ENCODE results near the gene XNDC1N. TPM values are rescaled to one million over a fixed set of nuclear protein-coding genes. Genes with fewer than 3 reads are reported as not detected.

The XNDC1N gene, protein sequence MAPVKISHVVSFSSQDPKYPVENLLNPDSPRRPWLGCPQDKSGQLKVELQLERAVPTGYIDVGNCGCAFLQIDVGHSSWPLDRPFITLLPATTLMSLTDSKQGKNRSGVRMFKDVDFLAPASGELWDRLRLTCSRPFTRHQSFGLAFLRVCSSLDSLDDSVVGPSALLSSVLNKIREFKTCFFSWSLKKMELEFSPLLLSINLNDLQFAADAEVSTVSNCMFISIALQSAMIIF
- polyA plus RNA-seq (2012; ENCODE audit: missing spikeins), result 8.3 TPM

- DNase-seq (ENCODE audit: insufficient read length) (peak; percentile 56), FAIRE-seq (no peak)
- no peak for TF ChIP-seq POLR2AphosphoS5 (IDR thresholded peaks at IDR 0.05; ENCODE audit: low read depth, low read length)
- peak; percentile 50; the same call in 1 of the 2 replicates for TF ChIP-seq TAF1 (IDR thresholded peaks at IDR 0.05; ENCODE audit: borderline replicate concordance, low read depth, low read length)
- peak; percentile 77; the same call in 1 of the 2 replicates for TF ChIP-seq POLR2A (IDR thresholded peaks at IDR 0.05; ENCODE audit: low read depth, low read length)
Observed at GRCh38 chr11:71927820-71928736, at the start of gene XNDC1N. Gene XNDC1N, minus strand, starts transcription at chr11:71928594. Its CDS starts 5,241 bp downstream, at chr11:71923353.

DNA sequence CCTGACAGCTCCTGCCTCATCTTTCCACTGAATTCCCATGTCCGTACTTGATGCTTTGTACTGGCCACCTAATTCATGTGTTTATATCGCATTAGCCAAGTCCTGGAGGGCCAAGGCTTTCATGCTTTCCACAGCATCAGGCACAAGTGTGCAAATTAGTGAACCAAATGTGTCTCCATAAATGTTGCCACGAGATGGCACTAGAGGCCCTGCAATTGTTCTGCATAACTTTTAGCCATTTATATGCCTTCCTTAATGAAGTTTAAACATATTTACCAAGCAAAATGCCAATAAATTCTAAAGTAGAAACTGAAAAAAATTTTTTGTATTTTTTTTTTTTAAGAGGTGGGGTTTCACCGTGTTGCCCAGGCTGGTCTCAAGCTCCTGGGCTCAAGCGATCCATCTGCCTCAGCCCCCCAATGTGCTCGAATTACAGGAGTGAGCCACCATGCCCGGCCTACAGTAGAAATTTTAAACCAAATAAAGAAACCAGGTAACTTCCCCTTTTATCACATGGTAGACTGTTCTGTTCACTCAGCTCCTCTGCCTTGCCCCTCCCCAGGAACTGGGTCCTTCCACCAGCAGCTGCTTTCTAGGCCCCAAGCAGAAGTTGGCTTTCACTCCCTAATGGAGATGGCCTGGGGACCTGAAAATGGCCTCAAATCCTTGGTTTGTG lies 49.5 kb upstream of the XNDC1N start:
- DNase-seq (ENCODE audit: insufficient read length) (no peak), FAIRE-seq (peak; percentile 90)

GRCh38 chr11:71977090-71977489 lies 48.7 kb upstream of the XNDC1N start:
- no peak for TF ChIP-seq POLR2A (IDR thresholded peaks at IDR 0.05; ENCODE audit: low read depth, low read length)
- TF ChIP-seq POLR2AphosphoS5 (IDR thresholded peaks at IDR 0.05; ENCODE audit: low read depth, low read length), result no peak
- peak; percentile 21 for FAIRE-seq
- no peak for DNase-seq (ENCODE audit: insufficient read length)

More for the DNA sequence above, 49.5 kb upstream of the XNDC1N start:
- TF ChIP-seq POLR2A (IDR thresholded peaks at IDR 0.05; ENCODE audit: low read depth, low read length), result no peak
- TF ChIP-seq POLR2AphosphoS5 (IDR thresholded peaks at IDR 0.05; ENCODE audit: low read depth, low read length), result no peak
- TF ChIP-seq TAF1 (IDR thresholded peaks at IDR 0.05; ENCODE audit: borderline replicate concordance, low read depth, low read length), result no peak

DNA sequence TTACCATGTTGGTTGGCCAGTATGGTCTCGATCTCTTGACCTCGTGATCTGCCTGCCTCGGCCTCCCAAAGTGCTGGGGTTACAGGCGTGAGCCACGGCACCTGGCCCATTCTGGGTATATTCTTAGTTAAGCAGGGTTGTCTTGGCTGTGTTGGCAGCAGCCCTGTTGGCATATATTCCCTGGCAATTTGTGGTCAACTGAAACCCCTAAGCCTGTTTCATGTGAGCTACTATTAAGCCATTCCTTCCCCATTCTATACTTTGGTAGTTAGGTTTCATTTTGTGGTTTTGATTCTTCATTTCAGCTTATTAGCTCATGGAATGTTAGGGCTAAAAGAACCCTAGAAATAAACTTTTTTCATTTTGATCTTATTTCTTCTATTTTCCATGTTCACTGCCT lies 48.2 kb upstream of the XNDC1N start:
- FAIRE-seq (no peak), DNase-seq (ENCODE audit: insufficient read length) (no peak)

DNA sequence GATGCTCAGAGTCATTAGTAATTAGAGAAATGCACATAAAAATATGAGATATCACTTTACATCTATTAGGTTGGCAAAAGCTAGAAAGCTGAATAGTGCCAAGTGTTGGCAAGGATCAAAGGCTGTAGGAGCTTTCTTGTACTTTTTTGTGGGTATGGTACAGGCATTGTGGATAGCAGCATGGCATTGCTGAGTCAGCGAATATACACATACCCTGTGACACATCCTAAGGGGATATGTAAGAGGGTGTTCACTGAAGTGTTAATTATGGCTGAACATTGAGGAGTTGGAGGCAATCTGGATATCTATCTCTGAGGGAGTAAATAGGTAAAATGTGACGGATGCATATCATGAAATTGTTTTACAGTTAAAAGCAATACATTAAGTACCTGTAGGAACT lies 43.3 kb upstream of the XNDC1N start:
- TF ChIP-seq TAF1 (IDR thresholded peaks at IDR 0.05; ENCODE audit: borderline replicate concordance, low read depth, low read length) (no peak), POLR2A (IDR thresholded peaks at IDR 0.05; ENCODE audit: low read depth, low read length) (no peak), POLR2AphosphoS5 (IDR thresholded peaks at IDR 0.05; ENCODE audit: low read depth, low read length) (no peak)
- no peak for DNase-seq (ENCODE audit: insufficient read length)
- FAIRE-seq, result peak; percentile 63

More for the DNA sequence above, 48.2 kb upstream of the XNDC1N start:
- no peak for TF ChIP-seq TAF1 (IDR thresholded peaks at IDR 0.05; ENCODE audit: borderline replicate concordance, low read depth, low read length)
- no peak for TF ChIP-seq POLR2A (IDR thresholded peaks at IDR 0.05; ENCODE audit: low read depth, low read length)
- no peak for TF ChIP-seq POLR2AphosphoS5 (IDR thresholded peaks at IDR 0.05; ENCODE audit: low read depth, low read length)

DNA sequence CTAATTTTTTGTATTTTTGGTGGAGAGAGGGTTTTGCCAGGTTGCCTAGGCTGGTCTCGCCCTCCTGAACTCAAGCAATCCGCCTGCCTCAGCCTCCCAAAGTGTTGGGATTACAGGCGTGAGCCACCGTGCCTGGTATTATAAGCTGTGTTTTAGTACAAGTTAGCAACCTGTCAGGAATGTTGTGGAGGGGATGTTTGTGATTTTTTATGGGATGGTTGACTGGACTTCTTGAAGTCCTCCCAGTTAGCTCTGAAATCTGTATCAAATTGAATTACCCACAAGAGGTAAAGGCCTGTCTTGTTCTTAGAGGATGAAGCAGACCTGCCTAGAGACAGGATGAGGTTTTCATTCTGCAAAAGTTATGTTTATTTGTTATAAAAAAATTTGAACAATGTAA lies 36.2 kb upstream of the XNDC1N start:
- no peak for FAIRE-seq

GRCh38 chr11:71963468-71963867 lies 35.1 kb upstream of the XNDC1N start:
- FAIRE-seq (no peak), DNase-seq (ENCODE audit: insufficient read length) (no peak)
- TF ChIP-seq TAF1 (IDR thresholded peaks at IDR 0.05; ENCODE audit: borderline replicate concordance, low read depth, low read length) (no peak), POLR2AphosphoS5 (IDR thresholded peaks at IDR 0.05; ENCODE audit: low read depth, low read length) (no peak)

More for the DNA sequence above, 36.2 kb upstream of the XNDC1N start:
- TF ChIP-seq POLR2A (IDR thresholded peaks at IDR 0.05; ENCODE audit: low read depth, low read length), result no peak
- no peak for TF ChIP-seq POLR2AphosphoS5 (IDR thresholded peaks at IDR 0.05; ENCODE audit: low read depth, low read length)
- TF ChIP-seq TAF1 (IDR thresholded peaks at IDR 0.05; ENCODE audit: borderline replicate concordance, low read depth, low read length), result no peak
- no peak for DNase-seq (ENCODE audit: insufficient read length)

- DNase-seq (ENCODE audit: insufficient read length) (no peak), FAIRE-seq (peak; percentile 76)
- no peak for TF ChIP-seq TAF1 (IDR thresholded peaks at IDR 0.05; ENCODE audit: borderline replicate concordance, low read depth, low read length)
- TF ChIP-seq POLR2AphosphoS5 (IDR thresholded peaks at IDR 0.05; ENCODE audit: low read depth, low read length), result no peak
- no peak for TF ChIP-seq POLR2A (IDR thresholded peaks at IDR 0.05; ENCODE audit: low read depth, low read length)
Observed at GRCh38 chr11:71962428-71963038, 34.1 kb upstream of the XNDC1N start.

- FAIRE-seq (no peak), DNase-seq (ENCODE audit: insufficient read length) (no peak)
- no peak for TF ChIP-seq POLR2A (IDR thresholded peaks at IDR 0.05; ENCODE audit: low read depth, low read length)
Observed at GRCh38 chr11:71955898-71956456, 27.6 kb upstream of the XNDC1N start.

- DNase-seq (ENCODE audit: insufficient read length) (no peak), FAIRE-seq (no peak)
- TF ChIP-seq TAF1 (IDR thresholded peaks at IDR 0.05; ENCODE audit: borderline replicate concordance, low read depth, low read length) (no peak), POLR2A (IDR thresholded peaks at IDR 0.05; ENCODE audit: low read depth, low read length) (no peak), POLR2AphosphoS5 (IDR thresholded peaks at IDR 0.05; ENCODE audit: low read depth, low read length) (no peak)
Observed at GRCh38 chr11:71951741-71952310, 23.4 kb upstream of the XNDC1N start.
